HL-60/S4 (cell line): ENCODE measurements around the gene MACROD1.
"Not testable (repeated sequence)": the region's sequence is repeated elsewhere in the genome, so short reads cannot be mapped to it uniquely, and the experiment has no call there.

Source experiments
- in situ Hi-C: fragments of 300-500 bp; cut with MboI; formaldehyde crosslinking; loops from 2 replicates; pipeline ENCODE4 v1.14.3; 2022; ENCODE audit warnings: low sequenced_read_pairs

MACROD1 gene

GRCh38 chr11:64185693-64186491, 20.0 kb upstream of the MACROD1 start, which contains the start of gene STIP1:
STIP1 (plus strand) TSS chr11:64186171; CDS start chr11:64186262, 91 bp downstream.
- in situ Hi-C loops: no loop called here

DNA sequence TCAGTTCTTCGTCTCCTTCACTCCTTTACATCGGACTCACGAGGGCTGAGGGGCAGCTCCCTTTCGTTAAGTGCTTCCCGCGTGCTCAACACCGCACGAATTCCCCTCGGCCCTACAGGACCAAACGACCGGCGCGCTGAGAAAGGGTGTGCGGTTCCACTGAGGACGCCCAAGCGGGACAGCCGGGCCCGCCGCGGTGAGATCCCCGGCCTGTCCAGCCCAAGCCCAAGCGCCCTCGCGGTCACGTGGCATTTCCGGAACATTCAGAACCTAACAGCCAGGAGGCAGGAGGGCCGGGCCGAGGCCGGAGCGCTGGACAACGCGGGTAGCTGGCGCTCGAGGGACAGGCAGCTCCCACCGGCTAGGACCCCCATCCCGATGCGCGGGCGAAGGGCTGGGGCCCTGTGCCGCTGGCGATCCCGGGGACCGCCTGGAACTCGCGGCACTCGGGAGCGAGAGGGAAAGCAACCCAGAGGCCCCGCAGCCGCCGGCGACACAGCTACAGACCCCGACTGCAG, 19.3 kb upstream of the MACROD1 start:
- in situ Hi-C loops: no loop called here

DNA sequence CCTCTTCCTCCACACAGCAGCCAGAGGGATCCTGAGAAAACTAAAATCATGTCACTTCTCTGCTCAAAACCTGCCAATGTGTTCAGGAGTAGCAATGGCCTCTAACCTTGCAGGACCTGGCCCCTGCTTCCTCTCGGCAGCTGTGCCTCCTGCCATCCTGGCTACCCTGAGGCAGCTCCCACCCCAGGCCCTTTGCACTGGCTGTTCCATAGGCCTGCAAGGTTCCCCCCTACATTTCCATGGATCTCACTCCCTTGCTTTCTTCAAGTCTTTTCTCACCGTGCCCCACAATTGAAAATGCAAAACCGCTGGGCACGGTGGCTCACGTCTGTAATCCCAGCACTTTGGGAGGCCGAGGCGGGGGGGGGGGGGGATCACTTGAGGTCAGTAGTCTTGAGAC, 18.0 kb upstream of the MACROD1 start:
- in situ Hi-C loops: no loop called here

DNA sequence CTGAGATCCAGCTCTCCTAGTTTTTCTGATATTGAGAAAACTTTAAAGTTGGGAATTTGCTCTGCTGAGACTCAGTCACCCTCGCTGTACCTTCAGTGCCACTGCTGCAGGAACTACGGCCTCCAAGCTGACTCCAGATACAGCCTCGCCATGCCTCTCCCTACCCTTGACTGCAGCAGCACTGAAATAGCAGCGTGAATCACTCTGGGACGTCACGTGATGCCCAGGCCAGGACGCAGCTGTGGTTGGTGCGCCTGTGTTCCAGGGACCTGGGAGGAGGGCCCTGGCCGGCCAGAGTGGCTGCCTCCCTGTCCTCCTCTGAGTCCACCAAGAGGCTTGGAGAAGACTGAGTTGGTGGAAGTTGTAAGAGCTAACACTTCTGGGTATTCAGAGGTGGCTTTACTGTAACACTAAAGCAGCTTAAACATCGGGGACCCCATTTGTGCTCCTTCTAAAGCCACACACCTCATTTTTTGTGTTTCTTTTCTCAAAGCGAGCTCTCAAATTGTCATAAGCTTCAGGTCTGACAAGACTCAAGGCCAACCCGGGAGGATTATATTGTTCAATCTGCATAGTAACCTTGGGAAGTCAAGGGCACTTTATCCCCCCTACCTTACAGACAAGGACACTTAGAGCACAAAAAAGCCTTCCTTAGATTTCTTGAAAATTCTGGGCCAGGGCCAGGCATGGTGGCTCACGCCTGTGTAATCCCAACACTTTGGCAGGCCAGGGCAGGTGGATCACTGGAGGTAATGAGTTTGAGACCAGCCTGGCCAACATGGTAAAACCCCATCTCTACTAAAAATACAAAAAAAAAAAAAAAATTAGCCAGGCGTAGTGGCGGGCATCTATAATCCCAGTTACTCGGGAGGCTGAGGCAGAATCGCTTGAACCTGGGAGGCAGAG, 15.8 kb upstream of the MACROD1 start:
- in situ Hi-C loops: no loop called here

- in situ Hi-C loops: no loop called here
Measured at GRCh38 chr11:64180891-64181290, 15.0 kb upstream of the MACROD1 start.

DNA sequence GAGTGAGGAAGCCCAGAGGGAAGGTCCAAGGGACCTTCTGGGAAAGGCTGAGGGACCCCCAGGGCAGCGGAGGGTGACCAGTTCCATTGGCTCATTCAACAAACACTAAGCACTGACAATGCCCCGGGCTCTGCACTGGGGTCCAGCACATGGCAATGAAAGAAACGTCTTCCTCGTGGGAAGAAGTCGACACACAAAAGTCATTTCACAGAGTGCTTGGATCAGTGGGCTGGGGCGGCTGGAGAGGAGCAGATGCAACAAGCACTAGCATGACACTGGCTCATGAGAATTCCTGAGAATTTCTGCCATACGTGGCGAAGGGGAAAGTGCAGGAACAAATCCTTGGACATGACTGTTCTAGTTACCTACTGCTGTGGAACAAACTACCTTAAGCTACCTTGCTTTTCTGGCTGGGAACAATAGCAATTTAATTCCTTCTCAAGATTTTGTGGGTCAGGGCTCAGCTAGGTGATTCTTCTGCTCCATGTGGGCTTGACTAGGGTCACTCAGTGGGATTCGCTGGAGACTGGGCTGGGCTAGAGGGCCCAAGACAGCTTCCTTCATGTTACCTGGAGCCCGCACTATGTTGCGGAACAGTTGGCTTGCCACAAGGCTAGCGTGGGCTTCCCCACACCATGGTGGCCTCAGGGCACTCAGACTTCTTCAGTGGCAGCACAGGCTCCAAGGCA, 13.2 kb upstream of the MACROD1 start:
- in situ Hi-C loops: no loop called here

DNA sequence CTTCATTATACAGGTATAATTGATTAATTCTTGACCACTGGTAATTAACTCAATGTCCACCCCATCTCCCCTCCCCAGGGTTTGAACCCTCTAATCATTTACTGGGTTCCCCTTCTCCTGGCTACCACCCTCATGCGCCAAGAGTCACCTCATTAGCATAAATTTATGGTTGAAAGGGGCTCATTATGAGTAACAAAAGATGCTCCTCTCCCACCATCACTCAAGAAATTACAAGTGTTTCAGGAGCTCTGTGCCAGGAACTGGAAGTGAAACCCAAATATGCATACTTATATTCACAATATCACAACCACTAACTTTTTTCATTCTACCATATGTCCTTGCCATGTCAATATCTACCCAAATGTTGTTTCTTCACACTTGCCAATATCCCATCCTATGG, 12.3 kb upstream of the MACROD1 start:
- in situ Hi-C loops: no loop called here

- in situ Hi-C loops: no loop called here
Measured at GRCh38 chr11:64176751-64177150, 10.8 kb upstream of the MACROD1 start.

DNA sequence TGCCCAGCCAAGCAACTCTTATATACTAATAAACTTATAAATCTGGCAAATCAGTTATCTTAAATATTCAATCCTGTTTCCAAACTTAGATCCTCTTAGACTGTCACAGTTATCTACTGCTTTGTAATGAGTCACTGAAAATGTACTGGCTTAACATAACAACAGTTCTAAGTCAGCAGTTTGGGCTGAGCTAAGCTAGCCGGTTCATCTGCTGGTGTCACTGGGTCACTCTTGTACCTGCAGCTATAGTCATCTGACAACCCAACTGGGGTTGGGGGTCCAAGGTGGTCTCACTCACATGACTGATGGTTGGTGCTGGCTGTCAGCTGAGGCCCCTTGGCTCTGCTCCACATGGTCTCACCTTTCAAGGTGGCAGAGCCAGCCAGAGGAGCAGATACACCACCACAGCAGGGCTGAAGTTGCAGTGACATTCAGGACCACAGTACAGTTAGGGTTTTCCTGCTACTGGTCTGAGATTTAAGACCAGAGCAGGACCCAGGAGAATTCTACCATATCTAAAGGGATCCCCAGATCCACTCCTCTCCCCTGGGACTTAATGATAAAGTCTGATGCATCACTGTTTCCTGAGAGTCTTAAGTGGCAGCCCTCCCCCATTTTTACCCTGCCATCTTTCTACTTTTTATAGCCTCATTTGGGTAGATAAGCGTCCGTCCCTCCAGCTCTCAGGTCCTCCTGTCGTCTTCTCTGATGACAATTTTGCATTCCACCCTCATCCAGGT, 7.9 kb upstream of the MACROD1 start:
- in situ Hi-C loops: no loop called here

DNA sequence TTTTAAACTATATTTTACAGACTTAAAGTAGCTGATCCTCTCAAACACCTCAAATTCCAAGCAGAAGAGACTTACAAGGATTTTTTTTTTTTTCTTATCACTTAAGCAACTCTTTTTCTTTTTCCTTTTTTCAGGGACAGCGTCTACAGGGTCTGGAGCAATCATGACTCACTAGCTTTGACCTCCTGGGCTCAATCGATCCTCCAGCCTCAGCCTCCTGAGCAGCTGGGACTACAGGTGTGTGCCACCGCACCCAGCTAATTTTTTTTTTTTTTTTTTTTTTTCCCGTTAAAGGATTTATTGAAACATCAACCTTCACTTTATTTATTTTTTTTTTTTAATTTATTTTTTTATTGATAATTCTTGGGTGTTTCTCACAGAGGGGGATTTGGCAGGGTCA, 4.5 kb upstream of the MACROD1 start:
- in situ Hi-C loops: no loop called here

- in situ Hi-C loops: no loop called here
Measured at GRCh38 chr11:64165481-64165841, 452 bp downstream of the MACROD1 start.

- in situ Hi-C loops: no loop called here
Measured at GRCh38 chr11:64164392-64165312, 1.3 kb downstream of the MACROD1 start.

DNA sequence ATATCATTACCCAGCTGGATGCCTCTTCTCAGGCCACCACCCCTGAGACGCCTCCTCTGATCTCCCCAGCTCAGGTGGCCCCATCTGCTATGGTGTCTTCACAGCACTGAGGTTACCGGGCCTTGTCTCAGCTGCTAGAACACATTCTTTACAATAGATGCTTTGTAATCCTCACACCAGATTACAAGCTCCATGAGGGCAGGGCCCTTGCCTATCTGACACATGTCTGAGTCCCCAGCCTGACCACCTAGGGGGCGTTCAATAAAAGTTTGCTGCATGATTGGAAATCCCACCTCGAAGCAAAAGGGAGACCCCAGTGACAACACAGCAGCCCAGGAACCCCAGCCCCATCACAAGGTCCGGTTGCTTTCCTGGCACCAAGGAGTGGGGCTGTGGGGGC, 2.0 kb downstream of the MACROD1 start:
- in situ Hi-C loops: no loop called here

DNA sequence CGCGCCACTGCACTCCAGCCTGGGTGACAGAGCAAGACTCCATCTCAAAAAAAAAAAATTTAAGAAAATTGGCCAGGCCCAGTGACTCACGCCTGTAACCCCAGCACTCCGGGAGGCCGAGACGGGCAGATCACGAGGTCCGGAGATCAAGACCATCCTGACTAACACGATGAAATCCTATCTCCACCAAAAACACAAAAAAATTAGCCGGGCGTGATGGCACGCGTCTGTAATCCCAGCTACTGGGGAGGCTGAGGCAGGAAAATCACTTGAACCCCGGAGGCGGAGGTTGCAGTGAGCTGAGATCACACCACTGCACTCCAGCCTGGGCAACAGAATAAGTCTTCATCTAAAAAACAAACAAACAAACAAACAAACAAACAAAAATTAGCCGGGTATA, 3.1 kb downstream of the MACROD1 start:
- in situ Hi-C loops: not testable (repeated sequence)

DNA sequence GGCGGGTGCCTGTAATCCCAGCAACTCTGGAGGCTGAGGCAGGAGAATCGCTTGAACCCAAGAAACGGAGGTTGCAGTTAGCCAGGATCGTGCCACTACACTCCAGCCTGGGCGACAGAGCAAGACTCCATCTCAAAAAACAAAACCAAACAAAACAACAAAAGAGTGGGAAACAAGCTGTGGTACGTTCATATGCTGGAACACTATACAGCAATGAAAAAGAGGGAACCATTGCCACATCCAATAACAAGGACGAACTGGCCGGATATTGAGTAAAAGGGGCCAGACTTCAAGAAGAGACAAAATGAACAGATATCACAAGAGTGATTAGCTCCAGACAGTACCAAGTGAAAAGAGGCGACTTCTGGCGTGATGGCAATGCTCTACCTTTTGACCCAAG, 4.9 kb downstream of the MACROD1 start:
- in situ Hi-C loops: no loop called here

DNA sequence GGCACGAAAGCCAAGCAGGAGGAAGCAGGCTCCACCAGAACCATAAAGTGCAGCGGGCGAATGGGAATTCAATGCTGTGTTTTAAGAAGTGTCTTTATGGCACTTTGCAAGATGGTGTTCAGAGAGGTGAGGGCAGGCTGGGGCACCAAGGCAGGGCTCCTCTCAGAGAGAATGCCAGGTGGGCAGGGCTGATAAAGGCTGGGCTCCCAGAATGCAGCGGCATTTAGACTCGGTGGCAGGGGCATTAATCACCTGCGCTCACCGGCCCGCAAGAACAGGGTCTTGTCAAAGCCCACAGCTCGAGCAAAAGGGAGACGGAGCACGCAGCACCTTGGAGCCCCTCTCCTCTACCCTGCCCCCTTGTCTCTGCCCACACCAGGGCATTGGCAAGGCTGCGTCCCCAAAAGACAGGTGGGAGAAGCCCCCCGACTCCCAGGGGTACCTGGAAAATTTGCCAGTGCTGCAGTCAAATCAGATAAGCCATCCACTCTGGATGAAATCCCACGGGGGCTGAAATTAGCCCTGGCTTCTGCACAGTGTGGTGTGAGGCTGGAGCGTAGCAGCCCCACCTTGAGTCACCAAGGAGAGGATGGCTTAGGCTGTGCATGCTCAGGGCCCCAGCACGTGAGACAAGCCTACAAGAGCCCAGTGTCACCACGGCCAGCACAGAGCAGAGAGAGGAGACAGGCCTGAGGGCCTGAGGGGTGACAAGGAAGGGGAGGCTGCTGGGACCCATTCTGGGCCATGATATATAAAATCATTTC, 8.1 kb downstream of the MACROD1 start:
- in situ Hi-C loops: no loop called here

- in situ Hi-C loops: no loop called here
Measured at GRCh38 chr11:64156235-64157011, 9.5 kb downstream of the MACROD1 start.

DNA sequence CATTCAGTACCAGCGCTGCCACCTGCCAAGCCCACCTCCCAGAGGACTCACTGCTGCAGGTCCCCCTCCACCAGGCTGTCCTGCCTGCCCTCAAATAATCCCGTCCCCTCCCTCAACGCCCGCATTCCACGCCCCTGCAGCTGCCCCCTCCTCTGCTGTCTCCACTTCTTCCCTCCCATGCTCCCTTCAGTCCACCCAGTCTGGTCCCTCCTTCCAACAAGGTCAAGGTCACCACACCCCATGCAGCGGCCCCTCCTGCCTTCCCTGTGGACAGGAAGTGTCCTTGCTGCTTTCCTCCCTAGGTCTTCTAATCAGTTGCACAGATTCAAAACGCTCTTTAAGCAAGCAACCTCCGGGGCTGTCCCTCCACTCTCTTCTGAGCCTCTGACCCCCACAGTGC, 12.1 kb downstream of the MACROD1 start:
- in situ Hi-C loops: no loop called here
